Adipose tissue (tissue), 3 donors: ENCODE data around the gene RRM2. TPM values are rescaled to one million over a fixed set of nuclear protein-coding genes. Genes with fewer than 3 reads are reported as not detected.

Source experiments
- H3K27ac ChIP-seq: one replicate; pipeline ENCODE4 v1.5.1; 2013; ENCODE audit warnings: low read depth, low read length
- WGBS, 3 donors: extraction: QIAGEN DNeasy Blood & Tissue Kit; methylation state at CpG; one replicate each; pipeline ENCODE4 v1.1.7; 2013; 5-methylcytosine and 5-hydroxymethylcytosine counted together
- polyA plus RNA-seq, 3 donors: library from polyadenylated mRNA; stranded (reverse); fragments of 200-250 nt; gene quantifications; one replicate each; pipeline ENCODE4 v1.2.3, GENCODE V29; 2013
- donor health status: healthy with polysubstance abuse.
- donor health status: Bipolar disorder and iron deficiency.
- donor health status: healthy.

RRM2 gene
- polyA plus RNA-seq, 3 donors = 0.45 to 4.8 (median 0.83) TPM

DNA sequence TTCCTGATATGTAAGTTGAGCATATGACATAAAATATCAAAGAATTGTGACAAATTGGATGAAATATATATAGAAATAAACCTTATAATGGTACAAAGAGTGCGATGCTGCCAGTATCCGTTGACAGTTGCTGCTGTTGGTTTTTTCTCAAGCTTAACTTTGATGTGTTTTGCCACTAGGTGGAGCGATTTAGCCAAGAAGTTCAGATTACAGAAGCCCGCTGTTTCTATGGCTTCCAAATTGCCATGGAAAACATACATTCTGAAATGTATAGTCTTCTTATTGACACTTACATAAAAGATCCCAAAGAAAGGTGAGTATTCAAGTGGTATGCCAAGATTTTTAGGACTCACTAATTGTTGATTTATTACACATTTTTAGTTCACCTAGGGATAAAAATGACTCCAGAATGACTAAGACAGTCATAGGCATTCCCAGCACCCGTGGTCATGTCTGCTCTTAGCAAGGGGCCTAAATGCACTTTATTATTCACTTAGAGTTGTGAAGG, 2.1 kb downstream of the RRM2 start:
- no peak overlapping the region for H3K27ac ChIP-seq
- WGBS, 3 donors = 12 to 18% (median 17%) methylated on average over 5 of the region's 5 CpGs

DNA sequence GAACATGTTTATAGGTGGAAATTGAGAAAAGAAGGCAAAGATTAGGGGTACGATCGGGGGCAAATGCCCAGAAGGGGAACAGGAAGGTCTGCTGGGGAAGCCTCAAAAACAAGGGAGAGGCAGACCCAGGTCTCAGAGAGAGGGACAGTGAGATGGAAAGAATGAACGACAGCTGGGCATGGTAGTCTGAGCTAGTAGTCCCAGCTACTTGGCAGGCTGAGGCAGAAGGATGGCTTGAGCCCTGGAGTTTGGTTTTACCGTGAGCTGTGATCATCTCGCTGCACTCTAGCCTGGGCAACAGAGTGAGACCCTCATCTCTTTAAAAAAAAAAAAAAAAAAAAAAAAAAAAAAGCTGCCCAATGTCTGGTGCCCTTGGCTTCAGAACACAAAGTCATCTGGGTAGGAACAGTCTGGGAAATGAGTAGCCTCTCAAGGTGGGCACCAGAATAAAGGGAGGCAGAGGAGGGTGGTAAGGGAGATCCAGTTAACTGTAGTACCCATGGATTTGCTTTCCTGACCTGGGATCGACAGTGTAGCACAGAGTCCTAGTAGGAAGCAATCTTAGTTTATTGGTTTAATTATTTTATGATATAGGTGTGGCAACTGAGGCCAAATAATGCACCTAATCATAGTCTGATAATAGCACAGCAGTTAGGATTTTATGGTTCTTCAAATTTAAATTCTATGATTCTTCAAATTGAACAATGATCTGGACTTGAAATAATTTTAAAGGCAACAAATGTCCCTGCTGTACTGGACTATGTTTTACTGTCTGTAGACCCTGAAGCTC, 3.5 kb downstream of the RRM2 start:
- 85 to 92% (median 92%) methylated on average over 6 of the region's 6 CpGs for WGBS, 3 donors

DNA sequence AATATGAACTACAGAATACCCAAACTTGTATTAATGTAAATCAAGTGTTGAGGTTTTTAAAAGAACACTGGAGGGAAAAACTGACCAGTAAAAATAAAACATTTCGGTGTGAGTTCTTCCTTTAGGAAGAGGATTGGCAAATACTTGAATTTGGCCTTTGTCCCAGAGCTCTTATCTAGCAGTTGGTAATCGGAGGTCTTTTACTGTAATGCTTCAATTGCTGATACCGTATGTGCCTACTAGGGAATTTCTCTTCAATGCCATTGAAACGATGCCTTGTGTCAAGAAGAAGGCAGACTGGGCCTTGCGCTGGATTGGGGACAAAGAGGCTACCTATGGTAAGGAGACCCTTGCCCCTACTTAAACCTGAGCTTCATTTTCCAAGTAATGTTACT, 4.1 kb downstream of the RRM2 start:
- H3K27ac ChIP-seq = no peak overlapping the region
- 17 to 41% (median 40%) methylated on average over 5 of the region's 5 CpGs for WGBS, 3 donors

More for the DNA sequence above, 3.5 kb downstream of the RRM2 start:
- H3K27ac ChIP-seq = no peak overlapping the region

DNA sequence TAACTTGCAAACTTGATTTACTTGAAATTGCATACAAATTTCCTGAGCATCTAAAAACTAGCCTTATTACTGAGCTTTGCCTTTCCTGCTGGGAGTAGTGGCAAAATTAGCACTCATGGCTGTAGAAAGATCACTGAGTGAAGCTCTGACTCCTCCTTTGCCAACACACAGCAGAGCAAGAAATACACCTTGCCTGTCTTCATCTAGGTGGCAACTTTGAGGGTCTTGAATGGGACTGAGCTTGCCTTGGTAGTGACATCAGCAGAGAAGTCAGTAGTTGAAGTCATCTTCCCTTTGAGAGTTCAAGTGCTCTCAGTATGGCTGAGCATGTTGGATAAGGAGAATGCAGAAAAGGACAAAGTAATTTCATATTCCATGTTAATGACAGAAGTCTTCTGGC, 5.9 kb downstream of the RRM2 start:
- no peak overlapping the region for H3K27ac ChIP-seq

DNA sequence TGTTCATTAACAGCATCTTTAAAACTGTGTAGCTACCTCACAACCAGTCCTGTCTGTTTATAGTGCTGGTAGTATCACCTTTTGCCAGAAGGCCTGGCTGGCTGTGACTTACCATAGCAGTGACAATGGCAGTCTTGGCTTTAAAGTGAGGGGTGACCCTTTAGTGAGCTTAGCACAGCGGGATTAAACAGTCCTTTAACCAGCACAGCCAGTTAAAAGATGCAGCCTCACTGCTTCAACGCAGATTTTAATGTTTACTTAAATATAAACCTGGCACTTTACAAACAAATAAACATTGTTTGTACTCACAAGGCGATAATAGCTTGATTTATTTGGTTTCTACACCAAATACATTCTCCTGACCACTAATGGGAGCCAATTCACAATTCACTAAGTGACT, 7.0 kb downstream of the RRM2 start:
- WGBS, 3 donors = 64 to 90% (median 81%) methylated on average over 3 of the region's 3 CpGs
- no peak overlapping the region for H3K27ac ChIP-seq

DNA sequence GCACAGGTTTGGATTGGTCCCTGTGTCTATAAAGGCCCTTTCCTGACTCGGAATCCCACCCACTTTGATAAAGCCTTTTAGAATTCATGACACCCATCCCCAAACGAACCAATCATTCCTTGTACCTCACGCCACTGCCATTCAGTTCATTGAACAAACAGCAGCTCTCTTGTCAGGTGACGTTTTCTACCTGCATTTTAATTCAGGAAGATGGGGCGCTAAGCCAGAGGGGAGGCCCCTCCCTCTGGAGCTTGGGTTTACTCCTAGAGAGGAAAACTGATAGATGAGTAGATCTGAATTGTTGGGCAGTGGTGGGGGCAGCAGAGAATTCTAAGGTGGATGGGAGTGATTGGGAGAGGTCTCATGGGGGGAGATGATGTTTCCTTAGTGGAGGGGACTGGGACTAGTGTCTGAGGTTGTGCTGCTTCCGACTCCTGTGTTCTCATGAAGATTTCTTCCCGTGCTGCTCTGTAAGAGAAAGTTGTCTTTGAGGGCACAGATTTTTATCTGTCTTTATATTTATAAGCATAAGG, 9.6 kb downstream of the RRM2 start:
- no peak overlapping the region for H3K27ac ChIP-seq
- 89 to 94% (median 92%) methylated on average over 7 of the region's 7 CpGs for WGBS, 3 donors

DNA sequence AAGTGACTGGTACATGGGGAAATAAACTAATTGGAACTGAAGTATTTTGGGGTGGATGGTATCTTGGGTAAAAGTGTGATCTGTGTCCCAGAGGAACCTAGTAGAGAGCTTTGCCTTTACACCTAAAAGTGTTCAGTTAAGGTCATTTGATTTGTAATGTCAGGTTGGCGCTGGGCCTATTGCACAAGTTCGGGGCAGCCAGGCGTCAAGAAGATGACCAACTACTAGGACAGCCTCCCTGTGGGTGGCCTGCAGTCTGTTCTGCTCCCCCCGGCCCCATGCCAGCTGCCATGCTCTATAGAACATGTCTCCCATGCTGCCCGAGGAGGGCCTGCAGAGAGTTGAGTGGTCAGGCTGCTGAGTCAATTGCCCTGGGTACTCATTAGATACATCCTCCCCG, 10.1 kb downstream of the RRM2 start:
- H3K27ac ChIP-seq = no peak overlapping the region
- WGBS, 3 donors = 88 to 94% (median 89%) methylated on average over 6 of the region's 6 CpGs

DNA sequence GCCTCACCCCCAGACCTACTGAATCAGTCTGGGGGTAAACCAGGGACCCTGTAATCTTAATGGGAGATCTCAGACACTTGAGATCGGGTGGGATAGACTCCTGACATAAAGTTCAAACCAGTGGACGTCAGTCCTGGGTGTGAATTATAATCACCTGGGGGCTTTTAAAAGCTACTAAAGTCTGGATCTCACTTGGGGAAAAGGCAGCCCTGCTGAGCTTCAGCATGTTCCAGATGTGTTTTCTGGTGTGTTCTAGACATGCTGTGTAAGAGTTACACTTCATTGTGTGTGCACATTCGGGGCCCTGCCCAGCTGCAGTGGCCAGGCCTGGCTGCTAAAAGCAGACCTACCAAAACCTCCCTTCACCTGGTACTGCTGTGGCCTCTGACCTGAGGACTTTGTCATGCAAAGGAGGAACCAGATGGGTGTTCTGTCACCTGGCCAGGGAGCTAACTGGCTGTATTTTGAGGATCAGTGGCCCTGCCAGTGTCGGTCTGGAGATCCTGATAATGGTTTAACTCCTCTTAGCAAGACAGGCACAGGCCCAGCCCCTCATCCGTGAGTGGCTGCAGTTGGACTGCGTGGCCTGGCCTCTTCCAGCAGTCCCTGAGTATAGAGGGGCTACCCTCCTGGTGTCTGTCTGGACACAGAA, 10.6 kb downstream of the RRM2 start:
- no peak overlapping the region for H3K27ac ChIP-seq
- WGBS, 3 donors = 92 to 95% (median 92%) methylated on average over 6 of the region's 6 CpGs

DNA sequence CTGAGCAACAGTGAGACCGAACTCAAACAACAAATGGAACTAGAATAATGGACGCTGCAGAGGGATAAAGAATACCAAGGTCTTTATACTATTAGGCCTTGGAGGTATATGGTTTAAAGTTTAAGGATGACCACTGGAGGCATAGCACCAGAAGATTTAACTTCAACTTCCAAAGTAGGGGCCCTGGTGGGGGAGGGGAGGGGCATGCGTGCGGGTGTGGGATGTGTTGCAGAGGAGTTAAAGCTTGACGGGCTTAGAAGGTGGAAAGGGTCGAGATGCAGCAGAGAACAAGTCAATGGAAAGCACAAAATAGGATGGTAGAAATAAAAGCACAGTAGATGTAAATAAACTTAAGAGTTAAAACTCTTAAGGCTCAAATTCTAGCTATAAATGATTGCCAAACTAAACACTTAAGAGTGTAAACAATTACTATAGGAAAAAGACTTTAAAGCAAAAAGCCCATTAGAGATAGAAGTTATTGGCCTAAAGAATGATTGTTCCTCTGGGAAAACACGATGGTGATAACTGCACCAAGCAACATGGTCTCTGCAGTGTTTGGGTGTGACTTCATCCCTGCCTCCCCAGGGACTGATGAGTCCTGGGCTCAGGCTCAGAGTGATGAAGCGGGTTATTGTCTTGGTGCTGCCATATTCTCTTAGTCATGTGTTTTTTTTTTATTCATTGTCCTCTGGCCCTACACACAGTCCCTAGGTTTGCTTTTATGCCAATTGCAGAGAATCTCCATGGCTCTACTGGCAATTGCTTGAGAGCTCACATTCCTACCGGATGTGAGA, 13.0 kb downstream of the RRM2 start:
- 83 to 90% (median 88%) methylated on average over 9 of the region's 9 CpGs for WGBS, 3 donors
- no peak overlapping the region for H3K27ac ChIP-seq

DNA sequence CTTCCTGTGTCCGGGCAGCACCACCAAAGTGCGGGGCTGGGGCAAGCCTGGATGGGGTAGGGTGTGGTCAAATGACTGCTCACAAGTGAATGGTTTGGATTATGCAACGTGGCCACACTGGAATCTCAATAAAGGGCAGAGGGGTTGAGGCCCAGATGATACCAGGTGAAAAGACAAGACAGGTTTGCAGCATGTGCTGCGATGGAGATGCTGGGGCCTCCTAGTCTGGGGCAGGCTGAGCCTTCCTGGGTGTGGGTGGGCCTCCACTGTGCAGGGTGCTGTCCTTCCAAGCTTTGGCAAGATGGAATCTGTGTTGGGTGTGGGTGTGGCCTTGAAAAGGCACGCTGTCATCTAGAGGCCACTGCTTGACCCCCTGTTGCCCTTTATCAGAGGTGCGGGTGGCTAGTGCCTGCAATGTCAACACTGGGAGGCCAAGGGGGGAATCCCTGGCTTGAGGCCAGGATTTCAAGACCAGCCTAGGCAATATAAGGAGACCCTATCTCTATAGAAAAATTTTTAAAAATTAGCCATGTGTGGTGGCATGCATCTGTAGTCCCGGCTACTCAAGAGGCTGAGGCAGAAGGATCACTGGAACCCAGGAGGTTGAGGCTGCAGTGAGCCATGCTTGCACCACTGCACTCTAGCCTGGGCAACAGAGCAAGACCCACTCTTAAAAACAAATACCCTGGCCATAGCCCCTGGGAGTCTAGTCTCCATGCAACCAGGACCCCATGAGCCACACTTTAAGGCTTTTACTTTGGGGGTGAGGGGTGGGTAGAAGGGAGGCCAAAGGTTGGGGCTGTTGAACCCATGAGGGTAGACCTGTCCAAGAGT, 13.8 kb downstream of the RRM2 start:
- 83 to 97% (median 86%) methylated on average over 7 of the region's 7 CpGs for WGBS, 3 donors
- H3K27ac ChIP-seq = no peak overlapping the region

DNA sequence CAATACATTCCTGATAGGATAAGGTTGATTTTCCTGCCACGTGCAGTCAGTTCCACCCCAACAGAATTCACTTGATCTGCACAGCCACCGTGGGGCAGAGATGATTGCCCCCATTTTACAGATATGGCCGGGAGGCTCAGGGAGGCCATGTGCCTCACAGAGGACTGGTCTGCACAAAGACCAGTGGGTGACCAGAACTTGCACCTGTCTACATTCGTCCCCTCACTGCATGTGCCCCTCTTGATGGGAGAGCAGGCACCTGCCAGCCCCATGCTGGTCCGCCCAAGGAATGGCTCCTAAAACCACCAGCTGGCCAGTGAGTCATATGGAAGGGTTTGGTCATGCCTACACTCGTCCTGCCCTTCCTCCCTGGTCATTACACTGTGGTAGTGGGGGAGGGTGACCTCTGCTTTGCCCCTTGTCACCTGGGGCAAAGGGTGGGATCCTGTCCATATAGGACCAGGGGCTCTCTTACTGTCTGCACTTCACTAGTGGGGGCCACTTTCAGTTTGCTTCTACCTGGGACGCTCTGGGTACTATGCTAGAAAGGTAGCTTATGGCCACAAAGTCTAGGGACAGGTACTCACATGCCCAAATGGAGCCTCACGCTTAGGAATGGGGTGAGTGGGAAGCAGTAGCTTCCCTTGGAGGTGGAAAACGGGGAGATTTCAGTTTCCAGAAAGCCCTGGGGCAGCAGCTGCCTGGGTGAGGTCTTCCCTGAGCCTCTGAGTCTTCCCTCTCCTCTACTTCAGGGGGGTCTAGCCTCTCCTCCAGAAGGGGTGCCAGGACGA, 14.7 kb downstream of the RRM2 start:
- 85 to 86% (median 85%) methylated on average over 10 of the region's 10 CpGs for WGBS, 3 donors
- H3K27ac ChIP-seq = no peak overlapping the region

DNA sequence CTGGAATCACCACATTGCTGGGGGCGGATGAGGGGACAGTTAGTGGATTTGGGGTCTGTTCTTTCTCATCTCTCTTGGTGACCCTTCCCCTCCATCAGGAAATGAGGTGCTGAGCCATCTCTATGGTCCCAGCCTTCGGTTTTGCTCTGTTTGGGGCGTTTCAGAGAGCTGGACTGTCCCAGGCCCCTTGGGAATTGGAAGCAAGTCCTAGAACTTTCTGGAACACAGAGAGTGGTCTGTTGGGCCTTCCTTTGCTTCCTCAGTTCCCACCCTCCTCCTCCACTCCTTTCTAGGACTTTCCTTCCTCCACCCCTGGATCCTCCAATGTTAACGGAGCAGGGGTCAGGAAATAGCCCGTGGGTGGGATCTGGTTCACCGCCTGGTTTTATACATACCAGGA, 17.0 kb downstream of the RRM2 start:
- 83 to 92% (median 91%) methylated on average over 6 of the region's 6 CpGs for WGBS, 3 donors

DNA sequence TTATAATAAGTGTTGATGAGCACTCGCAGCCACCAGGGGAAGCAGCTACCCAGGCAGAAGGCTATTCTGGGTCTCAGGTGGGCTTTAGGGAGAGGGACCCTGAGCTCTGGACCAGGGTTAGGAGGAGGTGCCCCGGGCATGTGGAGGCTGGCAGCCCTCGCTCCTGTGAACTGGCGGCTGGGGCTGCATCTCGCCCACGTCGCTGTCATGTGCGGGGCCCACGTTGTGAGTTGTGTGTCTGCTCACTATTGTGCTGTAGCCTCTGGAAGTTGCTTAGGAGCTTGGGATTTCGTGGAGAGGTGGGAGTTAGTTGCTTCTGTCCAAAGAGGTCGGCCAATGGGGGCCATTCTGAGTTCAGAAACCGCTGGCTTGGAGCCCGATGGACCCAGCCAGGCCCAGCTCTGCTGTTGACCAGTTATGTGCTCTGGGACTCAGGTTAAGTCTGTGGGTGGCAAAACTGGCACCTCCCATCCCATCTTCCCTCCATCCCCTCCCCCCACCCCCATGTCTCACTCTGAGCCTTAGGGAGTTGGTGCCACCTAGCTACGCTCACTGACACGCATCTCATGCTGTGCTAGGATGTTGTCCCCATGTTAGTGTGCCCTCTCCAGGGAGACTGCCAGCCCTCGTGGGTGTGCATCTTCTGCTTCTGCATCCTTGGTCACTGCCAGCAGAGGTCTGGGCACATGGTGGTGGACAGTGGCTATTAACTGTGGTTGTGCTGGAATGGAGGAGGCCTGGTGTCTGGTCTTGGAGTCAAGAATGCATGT, 18.5 kb downstream of the RRM2 start:
- WGBS, 3 donors = 87 to 93% (median 90%) methylated on average over 16 of the region's 16 CpGs

More for the DNA sequence above, 17.0 kb downstream of the RRM2 start:
- H3K27ac ChIP-seq = no peak overlapping the region

DNA sequence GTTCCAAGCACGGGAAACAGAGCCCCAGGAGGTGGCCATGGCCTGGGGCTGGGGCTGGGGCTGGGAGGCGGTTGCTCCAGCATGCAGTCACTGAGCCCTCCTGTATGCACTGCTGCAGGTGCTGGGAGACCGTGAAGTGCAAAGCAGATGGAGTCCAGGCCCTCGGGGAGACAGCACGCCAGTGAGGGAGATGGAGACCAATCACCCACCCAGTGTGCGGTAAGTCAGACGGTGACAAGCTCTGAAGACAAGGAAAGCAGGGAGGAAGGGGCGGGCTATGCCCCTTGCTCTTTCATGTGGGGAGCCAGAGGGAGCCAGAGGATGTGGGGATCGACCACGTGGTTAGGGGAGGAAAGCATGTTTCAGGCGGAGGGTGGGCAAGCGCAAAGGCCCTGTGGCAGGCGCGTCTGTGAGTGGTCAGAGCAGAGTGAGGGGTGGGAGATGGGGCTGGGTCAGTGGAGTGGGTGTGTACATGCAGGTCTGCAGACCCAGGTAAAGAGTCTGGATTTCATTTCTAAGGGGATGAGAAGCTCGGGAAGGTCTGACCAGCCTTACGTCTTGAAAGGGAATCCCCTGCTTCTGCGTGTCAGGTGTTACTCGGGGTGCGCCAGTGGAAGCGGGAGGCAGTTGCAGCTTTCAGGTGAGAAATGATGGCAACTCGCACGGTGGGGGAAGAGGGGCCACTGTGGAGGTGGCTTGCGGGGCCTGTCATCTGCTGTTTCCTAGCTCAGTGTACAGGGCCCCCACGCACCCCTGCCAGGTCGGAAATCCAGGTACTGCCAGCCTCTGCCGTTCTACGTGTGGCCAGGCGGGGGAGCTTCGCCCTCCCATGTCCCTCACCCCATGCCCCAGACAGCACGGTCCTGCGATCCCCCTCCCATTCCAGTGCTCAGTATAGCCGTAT, 19.4 kb downstream of the RRM2 start:
- H3K27ac ChIP-seq = no peak overlapping the region
- 67 to 83% (median 83%) methylated on average over 30 to 32 of the region's 32 CpGs for WGBS, 3 donors

More for the DNA sequence above, 18.5 kb downstream of the RRM2 start:
- no peak overlapping the region for H3K27ac ChIP-seq

DNA sequence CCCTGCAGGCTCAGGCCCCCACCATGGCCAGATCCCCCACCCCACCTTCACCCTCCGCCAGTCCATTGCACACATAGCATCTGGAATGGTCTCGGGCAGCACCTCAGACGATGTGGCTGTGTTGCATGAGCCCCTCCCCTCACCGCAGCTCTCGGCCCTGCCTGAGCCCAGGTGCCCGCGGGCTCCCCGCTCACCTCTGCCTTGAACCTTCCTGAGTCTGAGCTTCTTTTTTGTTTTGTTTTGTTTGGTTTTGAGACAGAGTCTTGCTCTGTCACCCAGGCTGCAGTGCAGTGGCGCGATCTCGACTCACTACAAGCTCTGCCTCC, 20.1 kb downstream of the RRM2 start:
- H3K27ac ChIP-seq = no peak overlapping the region
- WGBS, 3 donors = 80 to 96% (median 95%) methylated on average over 11 of the region's 11 CpGs
